GM18517 (cell line): ENCODE results near the gene BTBD1.
"Not testable (repeated sequence)": the region's sequence is repeated elsewhere in the genome, so short reads cannot be mapped to it uniquely, and the experiment has no call there.

Experiments
- ATAC-seq: cut with Tn5 transposase; IDR thresholded peaks from one replicate; pipeline ENCODE4 v1.9.1; 2021; ENCODE audit warnings: mild to moderate bottlenecking, moderate library complexity; ENCODE audit not compliant: unreplicated experiment

BTBD1 gene

DNA sequence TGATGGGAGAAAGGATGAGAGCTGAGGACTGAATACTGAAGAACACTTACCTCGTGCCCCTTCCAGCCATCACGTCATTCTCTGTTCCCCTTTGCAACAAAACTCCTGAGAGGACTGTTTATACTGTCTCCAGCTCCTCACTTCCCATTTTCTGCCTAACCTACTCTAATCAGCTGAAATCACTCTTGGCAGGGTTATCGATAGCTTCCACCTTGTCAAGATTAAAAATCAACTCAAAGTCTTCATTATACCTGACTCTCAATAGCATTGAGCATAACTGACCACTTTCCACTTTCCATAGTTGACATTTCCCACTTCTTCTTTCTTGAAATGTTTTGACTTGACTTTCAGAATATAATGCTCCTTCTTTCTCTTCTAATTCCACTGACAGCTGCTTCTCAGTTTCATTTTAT, 4.3 kb downstream of the BTBD1 start:
- ATAC-seq = peak; percentile 26

- ATAC-seq = no peak
Observed at GRCh38 chr15:83061680-83062079, 5.4 kb downstream of the BTBD1 start.

- no peak for ATAC-seq
Observed at GRCh38 chr15:83057696-83058376, 9.2 kb downstream of the BTBD1 start.

DNA sequence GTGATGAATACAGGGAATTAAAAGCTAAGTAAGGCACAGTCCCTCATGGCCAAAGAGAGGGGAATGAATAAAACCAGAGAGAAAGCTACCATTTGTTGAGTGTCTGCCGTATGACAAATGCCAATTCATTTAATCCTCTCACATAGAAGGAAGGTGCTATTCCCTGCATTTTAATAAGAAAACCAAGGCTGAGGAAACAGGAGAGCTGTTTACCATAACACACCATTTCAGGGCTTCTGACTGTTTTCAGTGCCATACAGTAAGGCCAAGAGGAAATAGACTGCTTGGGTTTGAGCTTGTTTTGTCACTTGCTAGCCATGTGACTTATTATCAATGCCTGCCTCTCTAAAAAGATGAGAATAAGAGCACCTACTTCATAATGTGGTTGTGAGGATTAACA, 10.1 kb downstream of the BTBD1 start:
- ATAC-seq = no peak

GRCh38 chr15:83053151-83053550, 13.9 kb downstream of the BTBD1 start:
- ATAC-seq = no peak

GRCh38 chr15:83046558-83047127, 20.4 kb downstream of the BTBD1 start:
- ATAC-seq = no peak

GRCh38 chr15:83044156-83044555, 22.9 kb downstream of the BTBD1 start:
- no peak for ATAC-seq

DNA sequence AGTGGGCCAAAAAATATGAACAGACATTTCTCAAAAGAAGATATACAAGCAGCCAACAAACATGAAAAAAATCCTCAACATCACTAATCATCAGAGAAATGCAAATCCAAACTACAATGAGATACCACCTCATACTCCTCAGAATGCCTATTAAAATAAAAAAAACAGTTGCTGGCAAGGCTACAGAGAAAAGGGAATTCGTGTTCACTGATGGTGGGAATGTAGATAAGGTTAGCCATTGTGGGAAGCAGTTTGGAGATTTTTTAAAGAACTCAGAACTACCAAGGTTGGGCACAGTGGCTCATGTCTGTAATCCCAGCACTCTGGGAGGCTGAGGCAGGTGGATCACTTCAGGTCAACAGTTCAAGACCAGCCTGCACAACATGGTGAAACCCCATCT, 27.8 kb downstream of the BTBD1 start:
- ATAC-seq = no peak

- ATAC-seq = no peak
Observed at GRCh38 chr15:83036253-83036652, 30.8 kb downstream of the BTBD1 start.

- not testable (repeated sequence) for ATAC-seq
Observed at GRCh38 chr15:83031234-83031633, 35.8 kb downstream of the BTBD1 start.

GRCh38 chr15:83030021-83030420, 37.0 kb downstream of the BTBD1 start:
- ATAC-seq = no peak

- ATAC-seq = no peak
Observed at GRCh38 chr15:83018436-83018835, 48.6 kb downstream of the BTBD1 start.

DNA sequence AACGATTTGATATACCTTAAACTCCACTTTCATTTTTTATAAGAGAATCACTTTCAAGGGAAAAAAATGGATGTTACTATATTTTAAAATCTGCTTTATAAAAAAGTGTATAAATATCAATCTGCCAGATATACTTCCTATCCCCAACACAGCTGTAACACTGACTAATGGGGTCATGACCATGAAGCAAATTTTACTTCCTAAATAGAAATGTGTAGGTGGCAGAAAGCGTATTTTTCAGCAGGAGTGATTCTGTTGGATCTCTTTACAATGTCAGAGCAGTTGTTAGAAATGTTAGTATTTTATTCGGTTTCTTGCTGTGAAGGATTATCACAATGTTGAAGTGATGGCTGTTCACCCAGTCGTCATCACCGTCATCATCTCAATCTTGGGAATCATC, 50.1 kb downstream of the BTBD1 start:
- ATAC-seq = no peak

GRCh38 chr15:83015361-83015760, 51.7 kb downstream of the BTBD1 start:
- ATAC-seq = no peak

DNA sequence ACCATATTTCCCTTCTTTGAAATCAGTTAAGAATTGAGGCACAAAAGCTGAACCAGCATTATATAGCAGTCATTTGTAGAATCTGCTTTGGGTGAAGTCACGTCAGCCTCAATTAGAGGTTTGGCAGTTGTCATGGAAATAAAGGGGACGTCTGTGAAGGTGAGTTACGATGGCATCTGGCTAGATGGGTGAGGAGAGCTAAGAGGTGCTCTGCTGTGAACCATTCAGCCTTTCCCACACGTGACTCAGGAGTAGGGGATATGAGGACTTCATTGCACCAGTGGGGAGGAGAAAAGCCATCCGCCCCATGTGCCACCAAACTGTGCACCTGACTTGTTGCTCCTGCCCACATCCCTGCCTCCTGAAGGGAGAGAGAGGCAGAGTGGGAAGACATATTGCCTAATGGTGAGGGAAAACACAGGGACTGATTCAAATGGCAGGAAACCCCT, 52.8 kb downstream of the BTBD1 start:
- no peak for ATAC-seq

DNA sequence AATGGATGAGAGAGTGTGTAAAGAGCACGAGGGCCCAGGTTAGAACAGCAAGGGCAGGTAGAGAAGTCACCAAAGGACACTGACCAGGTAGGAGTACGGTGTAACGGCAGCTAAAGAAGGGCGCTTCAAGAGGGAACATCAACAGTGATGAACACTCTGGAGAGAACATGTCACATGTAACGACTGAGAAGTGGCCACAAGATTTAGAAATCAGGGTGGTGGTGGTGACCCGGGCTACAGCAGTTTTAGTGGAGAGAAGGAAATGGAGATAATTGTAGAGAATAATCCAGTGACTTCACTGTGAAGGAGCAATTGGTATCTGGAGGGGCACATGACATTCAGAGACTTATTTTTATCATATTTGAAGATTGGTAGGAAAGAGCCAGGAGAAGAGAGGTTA, 54.4 kb downstream of the BTBD1 start:
- ATAC-seq = no peak

- ATAC-seq = no peak
Observed at GRCh38 chr15:83012076-83012426, 55.0 kb downstream of the BTBD1 start.

DNA sequence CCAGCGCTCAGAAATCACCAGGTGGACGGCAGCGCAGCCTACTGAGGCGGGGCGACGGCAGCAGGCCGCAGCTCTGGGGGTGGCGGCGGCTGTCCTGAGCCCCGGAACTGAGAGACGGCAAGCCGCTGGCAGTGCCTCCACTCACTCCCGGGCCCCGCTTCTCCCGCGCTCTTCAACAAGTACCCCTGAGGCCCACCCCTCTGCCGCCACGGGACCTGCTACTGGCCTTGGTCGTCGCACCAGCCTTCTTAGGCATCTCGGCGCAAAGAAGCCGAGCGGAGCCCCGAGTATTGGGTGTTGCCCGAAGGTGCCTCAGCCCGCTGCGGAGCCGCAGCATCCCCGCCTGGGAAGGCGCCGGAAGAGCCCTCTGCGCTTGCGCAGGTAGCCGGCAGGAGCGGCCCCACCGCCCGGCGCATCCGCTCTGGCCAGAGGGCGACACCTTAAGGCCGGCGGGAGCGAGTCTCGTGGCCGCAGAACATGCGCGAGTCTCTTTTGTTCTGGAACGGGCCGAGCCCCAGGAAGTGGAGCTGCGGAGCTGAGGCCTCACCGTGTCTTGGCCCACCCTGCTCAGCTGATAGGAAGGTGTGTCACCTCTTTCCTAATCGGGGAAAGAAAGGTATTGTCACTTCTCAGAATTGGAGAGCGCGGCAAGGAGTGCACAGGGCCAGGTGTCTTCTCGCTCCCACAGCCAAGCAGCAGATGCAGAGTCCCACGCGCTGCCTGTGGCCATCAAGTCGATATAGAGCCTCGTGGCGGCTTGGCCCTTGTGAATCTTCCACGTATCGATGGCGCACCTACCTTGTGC, 55.6 kb downstream of the BTBD1 start, which contains the start of gene C15orf40:
Gene C15orf40 (minus strand): TSS at position 369 of the 805 bp plus-strand sequence. CDS start 32 bp downstream, at position 337.
- ATAC-seq = peak; percentile 86

DNA sequence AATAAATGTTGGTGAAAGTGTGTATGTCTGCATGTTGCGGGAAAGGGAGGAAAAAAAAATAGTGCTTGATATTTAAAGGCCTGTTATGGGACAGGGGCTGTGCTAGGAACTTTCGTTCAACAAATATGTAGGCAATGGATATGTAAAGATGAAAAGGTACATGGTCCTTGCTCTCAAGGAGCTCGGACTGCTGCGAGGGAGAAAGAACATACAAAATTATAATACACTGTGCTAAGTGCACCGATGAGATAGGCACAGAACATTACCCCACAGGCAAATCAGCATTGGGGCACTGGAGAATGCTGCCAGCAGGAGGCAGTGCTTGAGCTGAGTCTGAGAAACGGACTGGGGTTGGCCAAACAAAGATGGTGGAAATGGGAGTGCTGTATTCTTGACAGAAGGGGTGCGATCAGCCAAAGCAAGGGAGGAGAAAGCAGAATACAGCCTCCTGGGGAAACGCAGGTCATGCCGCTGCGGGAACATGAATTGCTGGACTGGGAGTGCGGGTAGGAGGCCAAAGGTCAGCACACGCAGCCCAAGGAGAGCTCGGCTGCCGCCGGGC, 56.3 kb downstream of the BTBD1 start:
- peak; percentile 45 for ATAC-seq

- not testable (repeated sequence) for ATAC-seq
Observed at GRCh38 chr15:83000672-83001031, 66.4 kb downstream of the BTBD1 start.

GRCh38 chr15:82999905-83000671, 67.0 kb downstream of the BTBD1 start:
- peak; percentile 84 for ATAC-seq
